NCI-H774 (cell line): ENCODE measurements around the gene MAP3K9.

Source experiments
- DNase-seq: peaks from one replicate; lab custom pipeline; 2025; lab: John Stamatoyannopoulos, UW

MAP3K9 gene

DNA sequence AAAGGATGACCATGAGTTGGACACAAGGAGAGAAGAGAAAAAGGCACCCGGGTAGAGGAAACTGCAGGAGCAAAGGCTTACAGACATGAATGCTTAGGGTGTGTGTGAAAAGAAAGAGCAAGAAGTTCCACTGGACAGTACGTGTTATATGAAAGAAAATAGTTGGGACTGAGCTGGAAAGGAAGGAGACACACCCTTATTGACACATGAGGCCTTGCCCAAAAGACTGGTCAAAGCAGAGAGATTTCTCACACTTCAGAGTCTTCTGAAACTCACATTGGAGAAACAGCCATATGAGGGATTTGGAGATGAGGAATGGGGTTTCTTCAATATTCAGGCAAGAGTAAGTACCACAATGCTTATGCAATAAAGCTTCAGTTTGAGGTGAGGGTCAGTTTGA, 111.6 kb downstream of the MAP3K9 start:
- DNase-seq, result no peak

DNA sequence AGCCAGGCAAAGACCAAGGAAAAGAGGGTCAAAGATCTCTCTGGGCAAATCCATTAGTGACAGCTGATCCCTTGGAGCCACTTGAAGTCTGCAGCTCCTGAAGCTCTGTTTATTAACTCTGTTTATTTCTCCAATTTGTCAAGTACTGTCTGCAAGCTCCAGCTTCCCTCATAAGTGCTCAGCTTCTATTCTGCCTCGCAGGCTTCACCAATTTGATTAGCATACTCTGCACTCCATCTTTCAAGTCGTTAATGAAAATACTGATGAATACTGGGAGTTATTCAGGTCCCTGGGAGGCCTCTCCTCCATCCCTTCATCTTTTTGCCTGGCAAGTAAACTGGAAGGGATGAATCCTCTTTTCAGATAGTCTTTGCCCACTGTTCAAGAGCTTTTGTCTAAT, 113.3 kb downstream of the MAP3K9 start:
- DNase-seq, result no peak

DNA sequence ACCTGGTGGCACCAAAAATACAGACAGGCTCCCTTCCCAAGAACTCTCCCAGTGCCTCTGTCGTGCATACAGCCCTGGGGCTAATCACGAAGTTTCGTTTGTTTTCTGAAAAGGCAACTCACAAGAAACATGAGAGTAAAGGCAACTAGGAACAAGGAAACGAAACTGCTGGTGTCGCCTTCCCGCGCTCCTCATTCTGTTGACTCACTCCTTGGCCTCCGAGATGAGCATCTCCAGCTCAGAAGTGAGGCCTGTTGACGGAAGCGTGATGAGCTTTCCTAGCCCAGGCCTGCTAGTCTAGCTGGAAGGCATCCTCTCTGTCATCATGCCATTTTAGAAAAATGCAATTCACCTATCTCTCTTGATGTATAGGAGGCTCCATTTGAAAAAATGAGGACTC, 117.1 kb downstream of the MAP3K9 start:
- no peak for DNase-seq

DNA sequence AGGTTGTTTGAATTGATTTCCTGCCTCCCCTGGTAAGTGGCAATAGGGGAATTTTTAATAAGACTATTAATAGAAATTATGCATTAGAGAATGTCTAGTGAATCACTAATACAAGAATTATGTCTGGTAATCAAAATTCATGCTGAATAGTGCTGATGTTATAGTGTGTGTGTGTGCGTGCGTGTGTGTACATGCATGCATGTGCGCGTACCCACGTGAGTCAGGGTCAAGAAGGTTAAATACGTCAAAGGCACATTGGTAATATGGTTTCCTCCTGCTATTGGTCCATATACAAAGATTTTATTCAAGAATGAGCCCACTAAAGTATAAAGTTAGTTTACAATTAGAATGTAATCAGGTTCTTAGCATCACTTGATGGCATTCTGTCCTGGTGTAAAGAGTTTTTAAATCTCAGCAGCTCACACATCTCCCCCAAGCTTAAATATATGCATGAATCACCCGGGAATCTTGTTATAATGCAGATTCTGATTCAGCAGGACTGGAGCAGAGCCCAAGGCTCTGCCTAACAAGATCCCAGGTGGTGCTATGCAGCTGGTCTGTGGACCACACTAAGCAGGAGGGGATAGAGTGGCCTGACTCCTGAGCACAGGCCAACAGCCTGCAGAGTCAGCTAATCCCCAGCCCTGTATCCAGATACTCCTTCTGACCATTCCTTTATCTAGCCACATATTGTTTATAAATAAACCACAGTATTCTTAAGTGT, 123.7 kb downstream of the MAP3K9 start:
- no peak for DNase-seq

DNA sequence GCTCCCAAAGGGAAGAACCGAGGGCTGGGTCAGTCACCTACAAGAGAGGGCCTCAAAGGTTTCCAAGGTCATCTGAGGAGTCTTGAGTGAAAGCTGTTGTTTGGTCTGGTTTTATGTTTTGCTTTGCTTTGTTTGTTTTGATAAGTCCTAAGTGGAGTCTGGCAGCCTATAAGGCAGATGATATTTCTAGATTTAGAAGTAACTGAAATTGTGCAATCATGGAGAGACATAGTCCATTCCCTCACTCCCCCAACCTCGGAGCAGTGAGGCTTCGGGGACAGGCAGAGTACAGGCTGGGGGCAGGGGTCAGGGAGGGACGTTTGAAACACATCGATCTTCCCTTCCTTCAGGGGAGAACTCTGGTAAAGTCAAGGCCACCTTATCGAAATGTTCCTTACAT, 125.3 kb downstream of the MAP3K9 start:
- DNase-seq, result no peak

DNA sequence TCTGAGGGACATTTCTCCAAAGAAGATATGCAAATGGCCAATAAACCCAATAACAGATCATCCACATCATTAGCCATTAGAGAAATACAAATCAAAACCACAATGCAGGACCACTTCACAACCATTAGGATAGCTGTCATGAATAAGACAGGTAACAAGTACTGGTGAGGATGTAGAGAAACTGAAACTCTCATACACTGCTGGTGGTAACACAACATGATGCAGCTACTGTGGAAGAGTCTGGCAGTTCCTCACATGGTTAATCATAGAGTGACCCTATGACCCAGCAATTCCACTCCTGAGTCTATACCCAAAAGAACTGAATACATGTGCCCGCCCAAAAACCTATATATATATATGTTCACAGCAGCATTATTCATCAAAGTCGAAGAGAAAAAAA, 128.6 kb downstream of the MAP3K9 start:
- no peak for DNase-seq

- DNase-seq, result no peak
Observed at GRCh38 chr14:70677341-70677740, 132.0 kb downstream of the MAP3K9 start.
